ENCODE measurements around the gene EMD. TPM values are rescaled to one million over a fixed set of nuclear protein-coding genes. Genes with fewer than 3 reads are reported as not detected.

EMD gene
- polyA plus RNA-seq (2013, experiment 1 of 2), result 66.4 TPM
- 66.8 TPM for polyA plus RNA-seq (2013, experiment 2 of 2)

- whole genome bisulfite sequencing, result under 1% methylated on average over 54 of the region's 103 CpGs
- H2AK5ac ChIP-seq (ENCODE audit: low read length, severe bottlenecking), result no peak within 1 kb of the TSS
- peak within 1 kb of the TSS in 1 of 2 experiments; percentile 39 for H2BK12ac ChIP-seq (ENCODE audit: low read length in 2 of 2)
- peak within 1 kb of the TSS; percentile 36 to 91 for H3K14ac ChIP-seq (ENCODE audit: low read length in 2 of 2)
- H3K36me3 ChIP-seq (ENCODE audit: control insufficient read depth in 1 of 2, insufficient read depth in 2 of 2, low read depth in 1 of 2, low read length in 2 of 2), result peaks cover 8 to 16% of the 10 kb centered on the region in 2 experiments
- peak within 1 kb of the TSS; percentile 49 for H2BK120ac ChIP-seq (ENCODE audit: low read depth, low read length)
- H2AFZ ChIP-seq (ENCODE audit: low read depth, low read length), result peak within 1 kb of the TSS; percentile 10
- peak within 1 kb of the TSS; percentile 28 for H2BK15ac ChIP-seq (ENCODE audit: low read depth, poor library complexity, severe bottlenecking)
- peak within 1 kb of the TSS; percentile 81 for H2BK5ac ChIP-seq (ENCODE audit: low read depth, low read length, poor library complexity, severe bottlenecking)
- peak within 1 kb of the TSS; percentile 78 to 83 for H3K4me3 ChIP-seq (ENCODE audit: insufficient read depth in 1 of 2, low read depth in 1 of 2, low read length in 2 of 2)
- H3K27ac ChIP-seq (ENCODE audit: low read length, poor library complexity, severe bottlenecking), result peak within 1 kb of the TSS; percentile 70
- H3K27me3 ChIP-seq (ENCODE audit: control insufficient read depth in 1 of 2, insufficient read depth in 1 of 2, low read length in 2 of 2), result no peaks in the 10 kb centered on the region
- H4K8ac ChIP-seq (ENCODE audit: low read length), result peak within 1 kb of the TSS; percentile 69
- peak within 1 kb of the TSS; percentile 97 for H3K9ac ChIP-seq (ENCODE audit: low read length)
- H3K9me3 ChIP-seq (ENCODE audit: control insufficient read depth, low read length), result no peaks in the 10 kb centered on the region
- H3K4ac ChIP-seq (ENCODE audit: low read depth in 1 of 2, low read length in 2 of 2), result peak within 1 kb of the TSS; percentile 81 to 84
- peak within 1 kb of the TSS; percentile 68 for H4K91ac ChIP-seq (ENCODE audit: low read length)
- peaks cover 13% of the 10 kb centered on the region for H3K4me1 ChIP-seq (ENCODE audit: control insufficient read depth, insufficient read depth, low read depth, low read length)
- peak; percentile 97 for DNase-seq
- peak within 1 kb of the TSS; percentile 80 to 86 for H3K18ac ChIP-seq (ENCODE audit: low read depth in 1 of 2, low read length in 2 of 2)
- H3K4me2 ChIP-seq (ENCODE audit: low read length, poor library complexity, severe bottlenecking), result peak within 1 kb of the TSS; percentile 82
- H3K79me1 ChIP-seq (replicated peaks; ENCODE audit: low read length, poor library complexity, severe bottlenecking), result peaks cover 5% of the 10 kb centered on the region
- H3K23ac ChIP-seq (ENCODE audit: low read length in 2 of 2), result no peak within 1 kb of the TSS
Observed at GRCh38 chrX:154378799-154379568, at the start of gene EMD. Gene EMD (plus strand): TSS chrX:154379295. CDS start chrX:154379485, 190 bp downstream.

DNA sequence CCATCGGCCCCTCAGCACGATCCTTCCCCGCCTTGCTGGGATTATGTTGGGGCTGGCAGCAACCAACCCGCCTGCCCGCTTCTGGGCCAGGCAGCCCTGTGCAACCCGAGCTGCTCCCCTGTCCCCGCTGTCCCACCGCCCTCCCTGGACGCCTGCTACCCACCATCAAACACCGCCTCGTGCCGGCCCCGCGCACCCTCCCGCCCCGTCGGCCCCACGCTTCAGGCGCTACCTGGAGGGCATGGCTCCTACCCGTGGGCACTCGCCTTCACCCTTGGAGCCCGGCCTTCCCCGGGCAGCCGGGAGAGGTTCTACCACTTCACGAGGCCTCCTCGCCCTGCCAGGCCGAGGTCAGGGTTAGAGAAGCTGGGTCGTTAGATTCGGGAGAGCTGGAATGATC, 46.5 kb upstream of the EMD start:
- no peak overlapping the region for H3K23ac ChIP-seq (ENCODE audit: low read length in 2 of 2)
- no peak overlapping the region for H3K4ac ChIP-seq (ENCODE audit: low read depth in 1 of 2, low read length in 2 of 2)
- no peak overlapping the region for H2BK120ac ChIP-seq (ENCODE audit: low read depth, low read length)
- no peak overlapping the region for H3K4me3 ChIP-seq (ENCODE audit: insufficient read depth in 1 of 2, low read depth in 1 of 2, low read length in 2 of 2)
- no peak overlapping the region for H2BK15ac ChIP-seq (ENCODE audit: low read depth, poor library complexity, severe bottlenecking)
- WGBS, result 96% methylated on average over 25 of the region's 29 CpGs
- H3K27ac ChIP-seq (ENCODE audit: low read length, poor library complexity, severe bottlenecking), result no peak overlapping the region
- H2BK12ac ChIP-seq (ENCODE audit: low read length in 2 of 2), result no peak overlapping the region
- H3K14ac ChIP-seq (ENCODE audit: low read length in 2 of 2), result no peak overlapping the region
- H2BK5ac ChIP-seq (ENCODE audit: low read depth, low read length, poor library complexity, severe bottlenecking), result no peak overlapping the region
- no peaks in the 10 kb centered on the region for H3K79me1 ChIP-seq (replicated peaks; ENCODE audit: low read length, poor library complexity, severe bottlenecking)
- H2AFZ ChIP-seq (ENCODE audit: low read depth, low read length), result no peak overlapping the region
- H3K4me1 ChIP-seq (ENCODE audit: control insufficient read depth, insufficient read depth, low read depth, low read length), result no peaks in the 10 kb centered on the region
- H3K27me3 ChIP-seq (ENCODE audit: control insufficient read depth in 1 of 2, insufficient read depth in 1 of 2, low read length in 2 of 2), result peaks cover 10 to 59% of the 10 kb centered on the region in 2 experiments
- H3K18ac ChIP-seq (ENCODE audit: low read depth in 1 of 2, low read length in 2 of 2), result no peak overlapping the region
- H4K8ac ChIP-seq (ENCODE audit: low read length), result no peak overlapping the region
- no peaks in the 10 kb centered on the region for H3K36me3 ChIP-seq (ENCODE audit: control insufficient read depth in 1 of 2, insufficient read depth in 2 of 2, low read depth in 1 of 2, low read length in 2 of 2)
- no peaks in the 10 kb centered on the region for H3K9me3 ChIP-seq (ENCODE audit: control insufficient read depth, low read length)
- DNase-seq, result no peak
- H4K91ac ChIP-seq (ENCODE audit: low read length), result no peak overlapping the region
- H3K9ac ChIP-seq (ENCODE audit: low read length), result no peak overlapping the region
- H3K4me2 ChIP-seq (ENCODE audit: low read length, poor library complexity, severe bottlenecking), result no peak overlapping the region
- H2AK5ac ChIP-seq (ENCODE audit: low read length, severe bottlenecking), result no peak overlapping the region

DNA sequence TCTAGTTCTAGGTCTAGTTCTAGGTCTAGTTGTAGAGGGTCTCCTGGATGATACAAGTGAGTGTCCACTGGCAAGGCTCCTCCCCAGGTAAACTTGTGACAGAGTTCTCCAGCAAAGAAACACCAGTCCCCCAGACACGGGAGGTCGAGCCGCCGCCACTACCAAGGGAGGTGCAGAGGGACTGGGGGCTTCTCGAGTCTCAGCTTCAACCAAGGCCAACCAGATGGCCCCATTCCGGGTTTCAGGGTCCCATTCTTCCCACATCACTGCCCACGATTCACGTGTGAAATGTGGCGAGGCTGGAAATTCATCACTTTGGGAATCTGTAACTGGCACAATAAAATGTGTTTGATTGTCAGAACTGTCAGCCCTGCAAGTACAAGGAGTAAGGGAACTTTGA, 46.0 kb upstream of the EMD start:
- Histone ChIP-seq H3K27me3 (ENCODE audit: control insufficient read depth in 1 of 2, insufficient read depth in 1 of 2, low read length in 2 of 2) (peaks cover 7 to 54% of the 10 kb centered on the region in 2 experiments), H4K91ac (ENCODE audit: low read length) (no peak overlapping the region), H3K27ac (ENCODE audit: low read length, poor library complexity, severe bottlenecking) (no peak overlapping the region), H2AK5ac (ENCODE audit: low read length, severe bottlenecking) (no peak overlapping the region), H2BK15ac (ENCODE audit: low read depth, poor library complexity, severe bottlenecking) (no peak overlapping the region), H4K8ac (ENCODE audit: low read length) (no peak overlapping the region), H3K14ac (ENCODE audit: low read length in 2 of 2) (no peak overlapping the region), H3K4me3 (ENCODE audit: insufficient read depth in 1 of 2, low read depth in 1 of 2, low read length in 2 of 2) (no peak overlapping the region), H3K4me2 (ENCODE audit: low read length, poor library complexity, severe bottlenecking) (no peak overlapping the region), H2BK12ac (ENCODE audit: low read length in 2 of 2) (no peak overlapping the region), H3K9me3 (ENCODE audit: control insufficient read depth, low read length) (no peaks in the 10 kb centered on the region), H3K79me1 (replicated peaks; ENCODE audit: low read length, poor library complexity, severe bottlenecking) (no peaks in the 10 kb centered on the region), H2AFZ (ENCODE audit: low read depth, low read length) (no peak overlapping the region), H3K18ac (ENCODE audit: low read depth in 1 of 2, low read length in 2 of 2) (no peak overlapping the region), H2BK120ac (ENCODE audit: low read depth, low read length) (no peak overlapping the region), H3K4ac (ENCODE audit: low read depth in 1 of 2, low read length in 2 of 2) (no peak overlapping the region), H2BK5ac (ENCODE audit: low read depth, low read length, poor library complexity, severe bottlenecking) (no peak overlapping the region), H3K9ac (ENCODE audit: low read length) (no peak overlapping the region), H3K36me3 (ENCODE audit: control insufficient read depth in 1 of 2, insufficient read depth in 2 of 2, low read depth in 1 of 2, low read length in 2 of 2) (no peaks in the 10 kb centered on the region), H3K23ac (ENCODE audit: low read length in 2 of 2) (no peak overlapping the region), H3K4me1 (ENCODE audit: control insufficient read depth, insufficient read depth, low read depth, low read length) (no peaks in the 10 kb centered on the region)
- DNase-seq, result no peak
- WGBS, result 93% methylated on average over 6 of the region's 9 CpGs

GRCh38 chrX:154333837-154334271, 45.2 kb upstream of the EMD start:
- Histone ChIP-seq H3K27ac (ENCODE audit: low read length, poor library complexity, severe bottlenecking) (no peak overlapping the region), H3K79me1 (replicated peaks; ENCODE audit: low read length, poor library complexity, severe bottlenecking) (no peaks in the 10 kb centered on the region), H3K4me1 (ENCODE audit: control insufficient read depth, insufficient read depth, low read depth, low read length) (no peaks in the 10 kb centered on the region), H2BK120ac (ENCODE audit: low read depth, low read length) (no peak overlapping the region), H3K4me3 (ENCODE audit: insufficient read depth in 1 of 2, low read depth in 1 of 2, low read length in 2 of 2) (no peak overlapping the region), H2BK5ac (ENCODE audit: low read depth, low read length, poor library complexity, severe bottlenecking) (no peak overlapping the region), H3K23ac (ENCODE audit: low read length in 2 of 2) (no peak overlapping the region), H3K4me2 (ENCODE audit: low read length, poor library complexity, severe bottlenecking) (no peak overlapping the region), H3K9me3 (ENCODE audit: control insufficient read depth, low read length) (no peaks in the 10 kb centered on the region), H2AFZ (ENCODE audit: low read depth, low read length) (no peak overlapping the region), H3K4ac (ENCODE audit: low read depth in 1 of 2, low read length in 2 of 2) (no peak overlapping the region), H4K8ac (ENCODE audit: low read length) (no peak overlapping the region), H3K27me3 (ENCODE audit: control insufficient read depth in 1 of 2, insufficient read depth in 1 of 2, low read length in 2 of 2) (peaks cover 5 to 50% of the 10 kb centered on the region in 2 experiments), H3K18ac (ENCODE audit: low read depth in 1 of 2, low read length in 2 of 2) (no peak overlapping the region), H3K14ac (ENCODE audit: low read length in 2 of 2) (no peak overlapping the region), H2BK12ac (ENCODE audit: low read length in 2 of 2) (no peak overlapping the region), H2AK5ac (ENCODE audit: low read length, severe bottlenecking) (no peak overlapping the region), H2BK15ac (ENCODE audit: low read depth, poor library complexity, severe bottlenecking) (no peak overlapping the region), H3K36me3 (ENCODE audit: control insufficient read depth in 1 of 2, insufficient read depth in 2 of 2, low read depth in 1 of 2, low read length in 2 of 2) (no peaks in the 10 kb centered on the region), H3K9ac (ENCODE audit: low read length) (no peak overlapping the region), H4K91ac (ENCODE audit: low read length) (no peak overlapping the region)
- no peak for DNase-seq
- WGBS, result 85% methylated on average over 4 of the region's 6 CpGs

Measured in mesenchymal stem cell (in vitro differentiated cells and primary cell).